Nephron (organoid): ENCODE results near the gene USP20.

Source experiments
- H3K27ac Mint-ChIP-seq, 3 experiments: 2 replicates each; pipeline ENCODE4 v1.8.0; 2020; ENCODE audit warnings: mixed read lengths in 3 of 3, mild to moderate bottlenecking in 2 of 3, moderate library complexity in 1 of 3
- H3K27me3 Mint-ChIP-seq: 2 replicates; pipeline ENCODE4 v1.8.0; 2021; ENCODE audit warnings: low read depth, mild to moderate bottlenecking, moderate library complexity, mixed read lengths
- H3K36me3 Mint-ChIP-seq: 2 replicates; pipeline ENCODE4 v1.8.0; 2020; ENCODE audit warnings: low read depth, mixed read lengths
- H3K4me1 Mint-ChIP-seq: 2 replicates; pipeline ENCODE4 v1.8.0; 2020; ENCODE audit warnings: mixed read lengths
- H3K4me3 Mint-ChIP-seq, 3 experiments: 2 replicates each; pipeline ENCODE4 v1.8.0; 2020; ENCODE audit warnings: mild to moderate bottlenecking in 3 of 3, mixed read lengths in 3 of 3, moderate library complexity in 2 of 3
- H3K9me3 Mint-ChIP-seq: 2 replicates; pipeline ENCODE4 v1.8.0; 2020; ENCODE audit warnings: mixed read lengths
- TF ChIP-seq, protein P1 (sequence below), 3 experiments: fragments of 200-600 bp; sonication (generic); IDR thresholded peaks; one replicate each; pipeline ENCODE4 v1.5.0; 2021; ENCODE audit warnings: antibody characterized with exemption in 3 of 3; ENCODE audit not compliant: unreplicated experiment in 3 of 3

USP20 gene

DNA sequence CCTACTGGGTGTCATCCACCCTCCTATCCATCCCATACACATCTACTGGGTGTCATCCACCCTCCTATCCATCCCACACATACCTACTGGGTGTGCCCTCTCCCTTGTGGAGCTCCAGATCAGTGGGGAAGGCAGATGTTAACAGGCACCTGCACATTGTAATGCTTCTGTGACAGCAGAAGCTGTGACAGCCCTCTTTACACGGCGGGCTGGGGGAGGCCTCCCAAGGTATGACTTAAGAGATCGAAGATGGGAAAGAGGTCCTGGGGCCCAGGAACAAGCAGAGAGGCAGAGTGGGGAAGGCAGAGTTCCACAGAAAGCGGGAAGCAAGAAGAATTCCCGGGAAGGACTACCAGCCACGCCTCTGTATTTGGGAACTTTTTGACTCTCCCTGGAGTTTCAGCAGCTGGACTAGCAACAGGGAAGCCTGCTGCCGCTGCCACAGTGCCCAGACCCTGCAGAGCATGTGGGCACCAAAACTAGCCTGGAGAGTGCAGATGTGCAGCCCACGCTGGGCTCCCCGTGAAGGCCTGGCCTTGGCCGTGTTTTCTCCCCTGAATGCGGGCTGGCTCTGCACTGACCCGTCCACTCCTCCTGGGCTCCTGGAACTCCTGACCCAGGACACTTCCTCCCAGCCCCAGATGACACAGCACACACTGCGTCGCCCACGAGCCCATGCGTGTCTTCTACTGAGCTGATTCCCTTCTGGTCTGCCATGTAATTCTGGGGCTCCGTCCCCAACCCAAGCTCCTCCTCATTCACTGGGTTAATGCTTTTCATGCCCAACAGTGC lies 20.6 kb upstream of the USP20 start:
- Mint-ChIP-seq H3K27ac (no peak overlapping the region), H3K4me3 (no peak overlapping the region), H3K36me3 (peaks cover 52% of the 10 kb centered on the region), H3K9me3 (no peaks in the 10 kb centered on the region), H3K27me3 (no peaks in the 10 kb centered on the region), H3K4me1 (no peaks in the 10 kb centered on the region)
- TF ChIP-seq, protein P1, sequence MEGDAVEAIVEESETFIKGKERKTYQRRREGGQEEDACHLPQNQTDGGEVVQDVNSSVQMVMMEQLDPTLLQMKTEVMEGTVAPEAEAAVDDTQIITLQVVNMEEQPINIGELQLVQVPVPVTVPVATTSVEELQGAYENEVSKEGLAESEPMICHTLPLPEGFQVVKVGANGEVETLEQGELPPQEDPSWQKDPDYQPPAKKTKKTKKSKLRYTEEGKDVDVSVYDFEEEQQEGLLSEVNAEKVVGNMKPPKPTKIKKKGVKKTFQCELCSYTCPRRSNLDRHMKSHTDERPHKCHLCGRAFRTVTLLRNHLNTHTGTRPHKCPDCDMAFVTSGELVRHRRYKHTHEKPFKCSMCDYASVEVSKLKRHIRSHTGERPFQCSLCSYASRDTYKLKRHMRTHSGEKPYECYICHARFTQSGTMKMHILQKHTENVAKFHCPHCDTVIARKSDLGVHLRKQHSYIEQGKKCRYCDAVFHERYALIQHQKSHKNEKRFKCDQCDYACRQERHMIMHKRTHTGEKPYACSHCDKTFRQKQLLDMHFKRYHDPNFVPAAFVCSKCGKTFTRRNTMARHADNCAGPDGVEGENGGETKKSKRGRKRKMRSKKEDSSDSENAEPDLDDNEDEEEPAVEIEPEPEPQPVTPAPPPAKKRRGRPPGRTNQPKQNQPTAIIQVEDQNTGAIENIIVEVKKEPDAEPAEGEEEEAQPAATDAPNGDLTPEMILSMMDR (IDR thresholded peaks at IDR 0.05; ENCODE audit: unreplicated experiment in 3 of 3) = no peak

DNA sequence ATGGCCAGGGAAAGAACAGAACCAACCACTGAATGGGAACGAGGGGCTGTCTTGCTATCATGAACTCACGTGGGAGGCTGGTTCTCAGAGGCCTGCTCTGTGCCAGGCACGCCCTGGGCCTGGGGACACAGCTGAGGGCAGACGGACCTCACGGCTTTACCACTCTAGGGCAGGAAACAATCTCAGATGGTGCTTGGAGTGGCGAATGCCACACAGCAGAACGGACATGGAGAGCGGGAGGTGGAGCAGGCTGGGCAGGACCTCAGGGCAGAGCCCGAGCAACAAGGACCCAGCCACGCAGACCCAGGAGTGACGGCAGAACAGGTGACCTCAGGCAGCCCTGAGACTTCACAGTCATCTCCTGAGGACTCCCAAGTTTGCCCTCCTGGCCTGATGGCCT lies 20.0 kb upstream of the USP20 start:
- H3K27me3 Mint-ChIP-seq = no peaks in the 10 kb centered on the region
- no peak overlapping the region for H3K27ac Mint-ChIP-seq
- no peaks in the 10 kb centered on the region for H3K4me1 Mint-ChIP-seq
- no peaks in the 10 kb centered on the region for H3K9me3 Mint-ChIP-seq
- no peak overlapping the region for H3K4me3 Mint-ChIP-seq
- TF ChIP-seq, protein P1 (IDR thresholded peaks at IDR 0.05; ENCODE audit: unreplicated experiment in 3 of 3) = no peak
- H3K36me3 Mint-ChIP-seq = peaks cover 49% of the 10 kb centered on the region

DNA sequence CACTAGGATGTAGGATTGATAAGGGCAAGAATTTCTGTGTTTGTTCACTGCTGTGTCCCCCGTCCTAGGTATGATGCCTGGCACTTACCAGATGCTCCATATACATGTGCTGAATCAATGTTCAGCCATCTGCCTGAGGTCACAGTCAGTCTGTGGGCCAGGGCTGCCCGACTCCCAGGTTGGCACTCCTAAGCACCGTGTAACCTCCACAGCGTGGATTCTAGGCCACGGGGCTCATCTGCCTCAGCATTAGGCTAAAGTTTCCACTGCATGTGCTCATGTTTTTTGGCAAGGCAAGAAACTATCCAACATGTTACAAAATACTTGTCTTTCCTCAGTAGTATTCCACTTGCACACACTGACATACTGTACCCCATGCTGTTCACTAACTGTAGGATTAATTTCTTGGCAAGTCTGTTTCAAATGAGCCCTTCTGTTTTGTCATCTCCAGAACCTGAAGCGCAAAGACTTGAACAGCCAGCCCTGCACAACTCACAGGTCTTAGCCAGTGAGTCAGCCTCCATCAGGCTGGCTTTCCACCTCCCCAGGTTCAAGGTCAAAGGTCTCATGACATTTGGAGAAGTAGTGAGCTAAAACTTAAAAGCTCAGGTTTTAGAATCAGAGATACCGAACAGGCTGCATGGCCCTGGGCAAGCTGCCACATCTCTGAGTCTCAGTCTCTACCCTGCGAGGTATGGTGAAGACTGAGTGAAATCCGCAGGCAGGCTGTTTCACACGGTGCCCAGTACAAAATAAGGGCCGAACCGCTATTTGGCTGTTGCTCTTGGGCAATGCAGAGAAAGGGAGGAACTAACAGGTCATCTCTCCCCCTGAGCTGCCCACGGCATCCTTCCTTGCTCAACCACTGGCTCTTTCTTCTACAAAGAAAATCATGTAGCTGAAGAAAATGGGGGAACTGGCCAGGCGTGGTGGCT lies 18.5 kb upstream of the USP20 start:
- H3K4me1 Mint-ChIP-seq = no peaks in the 10 kb centered on the region
- H3K27me3 Mint-ChIP-seq = no peaks in the 10 kb centered on the region
- no peak overlapping the region for H3K4me3 Mint-ChIP-seq
- no peaks in the 10 kb centered on the region for H3K9me3 Mint-ChIP-seq
- H3K27ac Mint-ChIP-seq = no peak overlapping the region
- TF ChIP-seq, protein P1 (IDR thresholded peaks at IDR 0.05; ENCODE audit: unreplicated experiment in 3 of 3) = no peak
- peaks cover 44% of the 10 kb centered on the region for H3K36me3 Mint-ChIP-seq

DNA sequence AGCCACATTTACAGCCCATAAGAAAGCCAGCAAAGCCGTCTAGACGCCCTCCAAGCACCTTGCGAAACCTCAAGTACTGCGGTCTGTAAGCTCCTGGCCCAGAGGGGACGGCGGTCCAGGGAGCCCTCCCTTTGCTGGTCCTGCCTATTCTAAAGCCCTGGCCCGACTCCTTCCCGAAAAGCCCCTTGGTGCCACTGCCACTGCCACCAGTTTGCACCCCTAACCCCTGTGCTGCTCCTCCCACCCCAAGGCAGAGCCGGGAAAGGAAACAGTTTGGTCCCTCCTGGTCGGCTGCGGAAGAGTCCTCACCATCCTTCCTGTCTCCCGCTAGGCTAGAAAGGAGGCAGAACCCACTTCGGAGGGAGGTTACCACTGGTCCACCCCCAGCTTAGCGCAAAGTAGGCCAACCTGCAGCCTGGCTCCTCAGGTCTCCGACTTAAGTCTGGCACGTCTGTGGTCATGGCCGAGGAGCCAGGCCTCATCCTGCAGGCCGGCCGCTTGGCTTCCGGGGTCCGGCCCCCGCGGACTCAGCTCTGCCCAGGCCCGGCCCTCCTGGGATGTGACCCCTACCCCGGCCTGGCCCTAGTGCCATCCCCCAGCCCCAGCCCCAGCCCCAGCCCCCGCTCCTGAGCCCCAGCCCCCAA lies 12.2 kb upstream of the USP20 start:
- H3K27ac Mint-ChIP-seq = peak overlapping the region in 1 of 3 experiments; percentile 92
- peaks cover 9% of the 10 kb centered on the region for H3K4me1 Mint-ChIP-seq
- peak overlapping the region; percentile 93 to 96 (median 96) for H3K4me3 Mint-ChIP-seq
- no peaks in the 10 kb centered on the region for H3K9me3 Mint-ChIP-seq
- H3K36me3 Mint-ChIP-seq = peaks cover 24% of the 10 kb centered on the region
- TF ChIP-seq, protein P1 (IDR thresholded peaks at IDR 0.05; ENCODE audit: unreplicated experiment in 3 of 3) = no peak
- H3K27me3 Mint-ChIP-seq = no peaks in the 10 kb centered on the region

DNA sequence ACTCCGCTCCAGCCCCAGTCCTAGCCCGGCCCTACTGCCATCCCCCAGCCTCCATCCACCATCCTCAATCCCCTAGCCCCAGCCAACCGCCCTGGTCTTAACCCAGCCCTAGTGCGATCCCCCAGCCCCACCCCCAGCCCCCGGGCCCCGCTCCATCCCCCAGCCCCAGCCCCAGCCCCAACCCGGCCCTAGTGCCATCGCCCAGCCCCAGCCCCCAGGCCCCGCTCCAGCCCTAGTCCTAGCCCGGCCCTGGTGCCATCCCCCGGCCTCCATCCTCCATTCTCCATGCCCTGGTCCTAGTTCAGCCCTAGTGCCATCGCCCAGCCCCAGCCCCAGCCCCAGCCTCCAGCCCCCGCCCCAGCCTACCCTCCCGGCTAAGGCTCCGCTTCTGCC lies 11.7 kb upstream of the USP20 start:
- Mint-ChIP-seq H3K9me3 (no peaks in the 10 kb centered on the region), H3K27me3 (no peaks in the 10 kb centered on the region), H3K27ac (peak overlapping the region in 1 of 3 experiments; percentile 92), H3K4me1 (peaks cover 9% of the 10 kb centered on the region), H3K36me3 (peaks cover 19% of the 10 kb centered on the region), H3K4me3 (peak overlapping the region; percentile 93 to 96 (median 96))
- TF ChIP-seq, protein P1 (IDR thresholded peaks at IDR 0.05; ENCODE audit: unreplicated experiment in 3 of 3) = no peak
